ENCODE measurements around the gene CLEC9A. TPM values are rescaled to one million over a fixed set of nuclear protein-coding genes. Genes with fewer than 3 reads are reported as not detected.

CLEC9A gene
- total RNA-seq, 1 experiment from 2014 or later: not detected

- DNase-seq (ENCODE audit: low spot score): no peak
These were observed 36.8 kb downstream of the CLEC9A start for GRCh38 chr12:10067264-10067663.

GRCh38 chr12:10067942-10068341, 37.5 kb downstream of the CLEC9A start:
- no peak for DNase-seq (ENCODE audit: low spot score)

DNA sequence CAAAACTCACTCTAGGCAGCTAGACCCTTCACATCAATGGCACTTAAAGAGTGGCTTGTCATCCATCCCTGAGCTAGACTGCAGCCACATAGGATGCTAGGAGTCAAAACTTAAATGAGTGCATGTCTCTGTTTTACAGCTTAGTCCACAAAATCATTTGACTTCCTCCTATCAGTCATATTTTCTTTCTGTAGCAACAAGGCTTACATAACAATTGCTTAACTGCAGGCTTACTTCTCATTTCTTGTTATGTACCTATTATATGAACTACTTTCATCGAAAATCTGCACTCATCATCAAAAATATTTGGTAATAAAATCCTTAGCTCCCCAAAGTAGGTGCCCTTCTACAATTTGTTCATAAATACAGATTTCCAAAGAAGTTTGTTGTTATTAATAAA, 38.2 kb downstream of the CLEC9A start:
- no peak for DNase-seq (ENCODE audit: low spot score)

DNA sequence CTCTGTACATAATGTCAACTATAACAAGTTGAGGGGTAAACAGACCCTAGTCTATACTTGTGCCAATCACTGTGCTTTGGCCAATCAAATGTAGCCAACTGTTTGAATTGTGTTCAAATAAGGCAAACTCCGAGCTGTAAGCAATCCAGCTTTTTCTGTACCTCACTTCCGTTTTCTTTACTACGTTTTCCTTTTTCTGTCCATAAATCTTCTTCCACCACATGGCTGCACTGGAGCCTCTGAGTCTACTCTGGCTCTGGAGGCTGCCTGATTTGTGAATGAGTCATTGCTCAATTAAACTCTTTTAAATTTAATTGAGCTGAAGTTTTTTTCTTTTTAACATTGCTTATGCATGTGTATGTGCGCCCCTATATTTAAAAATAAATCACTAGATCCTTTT, 38.6 kb downstream of the CLEC9A start:
- DNase-seq (ENCODE audit: low spot score): no peak

DNA sequence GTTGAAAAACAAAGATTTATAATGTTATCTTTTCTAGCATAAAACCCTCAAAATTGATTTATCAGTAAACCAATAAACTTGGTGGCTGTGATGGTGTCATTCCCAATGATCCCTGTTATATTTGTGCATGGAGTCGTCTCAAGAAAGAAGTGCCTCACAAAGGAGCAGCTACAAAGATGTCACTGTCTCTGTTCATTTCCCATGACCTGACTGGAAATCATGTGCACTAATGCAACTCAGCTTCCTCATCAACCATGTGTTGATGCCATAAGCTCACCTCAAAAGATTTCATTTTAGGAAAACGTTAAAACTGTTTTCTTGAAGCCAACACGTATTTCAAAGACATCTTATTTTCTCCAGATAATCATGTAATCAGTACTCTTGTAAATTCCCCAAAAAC, 39.5 kb downstream of the CLEC9A start:
- DNase-seq (ENCODE audit: low spot score): no peak

DNA sequence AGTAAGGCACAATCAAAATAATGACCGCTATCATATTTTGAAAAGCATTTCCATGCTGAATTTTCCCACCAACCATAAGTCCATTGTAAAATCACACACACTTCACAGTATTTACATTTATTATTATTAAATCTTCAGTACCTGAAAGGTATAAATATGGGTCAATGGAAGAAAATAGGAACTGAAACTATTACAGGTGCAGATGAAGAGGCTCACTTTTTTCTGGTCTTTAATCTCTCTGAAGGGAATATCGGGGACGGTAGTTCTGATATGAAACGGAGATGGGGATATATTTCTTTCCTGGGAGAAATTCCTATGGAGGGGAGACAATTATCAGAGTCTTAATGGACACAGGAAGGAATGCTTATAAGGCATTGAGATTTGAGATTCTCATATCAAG, 39.9 kb downstream of the CLEC9A start:
- no peak for DNase-seq (ENCODE audit: low spot score)

- DNase-seq (ENCODE audit: low spot score): no peak
These were observed 41.6 kb downstream of the CLEC9A start for GRCh38 chr12:10072131-10072530.

DNA sequence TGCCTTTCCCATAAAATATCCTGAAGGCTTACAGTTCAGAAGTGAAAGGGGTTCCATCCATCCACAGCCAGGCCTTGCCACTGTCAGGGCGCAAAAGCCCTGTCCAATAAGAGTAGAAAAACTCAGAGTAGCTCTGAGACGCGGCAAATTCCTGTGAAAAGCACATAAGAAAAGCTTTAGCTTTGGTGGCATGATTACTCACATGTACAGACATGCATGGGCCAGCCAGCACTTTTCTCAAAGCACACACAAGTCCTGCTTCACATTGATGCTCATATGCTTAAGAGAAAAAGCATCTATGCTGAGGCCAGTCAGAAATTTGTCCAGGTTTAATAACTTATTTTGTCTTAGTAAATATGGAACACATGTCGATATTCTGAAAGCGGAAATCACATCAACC, 42.8 kb downstream of the CLEC9A start:
- no peak for DNase-seq (ENCODE audit: low spot score)

DNA sequence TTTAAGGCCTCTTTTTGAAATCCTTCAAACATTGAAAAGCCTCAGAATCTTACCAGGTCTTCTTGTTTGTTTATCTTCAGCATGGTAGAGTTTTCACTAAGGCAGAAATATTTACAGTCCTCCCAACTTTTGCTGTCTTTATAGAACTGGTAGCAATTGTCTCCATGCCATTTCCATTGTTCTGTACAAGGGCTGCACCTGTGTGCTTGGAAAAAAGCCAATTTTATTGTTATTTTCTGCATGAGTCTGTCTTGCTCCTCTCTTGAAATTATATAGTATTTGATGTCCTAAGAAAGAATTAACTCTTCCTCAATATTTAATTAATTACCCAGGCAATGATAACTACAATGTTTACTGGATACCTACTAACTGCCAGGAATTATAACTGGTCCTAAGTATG, 45.0 kb downstream of the CLEC9A start:
- no peak for DNase-seq (ENCODE audit: low spot score)

DNA sequence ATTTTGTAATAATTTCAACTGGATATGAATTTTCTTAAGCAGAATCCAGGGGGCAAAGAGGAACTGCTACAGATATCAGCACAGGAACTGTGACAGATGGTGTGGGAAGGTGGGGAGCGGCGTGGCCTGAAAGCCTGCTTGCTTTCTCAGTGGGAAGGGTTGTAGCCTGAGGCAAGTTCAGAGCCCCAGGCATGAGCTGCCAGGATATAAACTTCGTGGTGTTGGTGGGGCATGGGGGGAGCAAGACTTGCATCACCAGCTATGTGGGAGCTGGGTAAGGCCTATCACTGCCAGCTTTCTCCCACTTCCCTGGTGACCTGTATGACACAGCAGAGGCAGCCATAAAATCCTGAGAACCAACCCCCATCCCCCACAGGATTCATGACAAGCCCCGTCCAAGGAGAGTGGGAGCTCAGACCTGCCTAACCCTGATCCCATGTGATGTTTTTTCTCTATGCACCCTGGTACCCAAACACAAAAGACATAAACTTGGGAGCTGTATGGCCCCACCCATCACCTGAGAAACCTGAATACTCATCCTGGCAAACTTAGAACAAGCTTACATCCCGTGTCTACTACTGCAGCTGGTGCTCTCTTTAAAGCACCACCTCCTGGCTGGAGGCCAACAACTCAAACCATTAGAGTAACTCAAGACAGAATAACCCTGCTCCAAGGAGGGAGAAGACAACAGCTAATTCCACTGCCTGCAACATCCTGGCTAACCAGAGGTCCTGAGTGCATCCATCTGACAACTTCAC, 51.8 kb downstream of the CLEC9A start:
- DNase-seq (ENCODE audit: low spot score): no peak

DNA sequence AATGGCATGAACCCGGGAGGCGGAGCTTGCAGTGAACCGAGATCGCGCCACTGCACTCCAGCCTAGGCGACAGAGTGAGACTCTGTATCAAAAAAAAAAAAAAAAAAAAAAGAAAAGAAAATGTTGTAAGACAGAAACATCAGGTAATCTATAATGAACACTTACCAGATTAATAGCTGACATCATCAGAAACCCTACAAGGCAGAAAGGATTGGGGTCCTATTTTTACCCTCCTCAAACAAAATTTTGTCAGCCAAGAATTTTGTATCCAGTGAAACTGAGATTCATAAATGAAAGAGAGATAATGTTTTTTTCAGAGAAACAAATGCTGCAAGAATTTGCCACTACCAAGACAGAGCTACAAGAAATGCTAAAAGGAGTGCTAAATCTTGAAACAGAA, 54.3 kb downstream of the CLEC9A start:
- DNase-seq (ENCODE audit: low spot score): no peak

DNA sequence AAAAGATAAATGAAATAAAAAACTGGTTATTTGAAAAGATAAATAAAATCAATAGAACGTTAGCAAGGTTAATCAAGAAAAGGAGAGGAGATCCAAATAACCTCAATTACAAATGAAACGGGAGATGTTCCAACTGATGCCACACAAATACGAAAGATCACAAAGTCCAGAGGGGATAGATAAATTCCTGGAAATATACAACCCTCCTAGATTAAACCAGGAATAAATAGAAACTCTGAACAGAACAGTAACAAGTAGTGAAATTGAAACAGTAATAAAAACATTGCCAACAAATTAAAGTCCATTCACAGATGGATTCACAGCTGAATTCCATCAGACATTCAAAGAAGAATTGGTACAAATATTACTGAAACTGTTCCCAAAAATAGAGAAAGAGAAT, 55.9 kb downstream of the CLEC9A start:
- DNase-seq (ENCODE audit: low spot score): no peak

- DNase-seq (ENCODE audit: low spot score): no peak
These were observed 57.5 kb downstream of the CLEC9A start for GRCh38 chr12:10088031-10088430.

GRCh38 chr12:10088955-10089900, 58.7 kb downstream of the CLEC9A start:
- DNase-seq (ENCODE audit: low spot score): no peak

GRCh38 chr12:10094646-10095395, 64.3 kb downstream of the CLEC9A start:
- no peak for DNase-seq (ENCODE audit: low spot score)

DNA sequence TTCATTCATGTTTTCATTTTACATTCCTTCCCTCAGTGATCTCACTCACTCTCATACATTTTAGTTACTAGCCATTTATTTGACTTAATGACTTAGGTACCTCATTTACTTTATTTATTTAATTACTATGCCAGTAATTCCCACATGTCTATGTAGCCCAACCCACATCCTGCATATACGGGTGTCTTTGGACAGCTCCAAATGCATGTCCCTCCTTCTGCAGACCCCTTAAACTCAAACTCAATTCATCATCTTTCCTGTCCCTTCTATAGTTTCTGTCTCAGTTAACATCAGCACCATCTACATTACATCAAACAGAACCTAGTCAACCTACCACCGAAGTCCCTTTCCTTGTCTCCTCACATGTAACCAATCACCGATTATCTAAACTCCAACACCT, 65.5 kb downstream of the CLEC9A start:
- DNase-seq (ENCODE audit: low spot score): no peak

- DNase-seq (ENCODE audit: low spot score): no peak
These were observed 67.0 kb downstream of the CLEC9A start for GRCh38 chr12:10097521-10097920.

DNA sequence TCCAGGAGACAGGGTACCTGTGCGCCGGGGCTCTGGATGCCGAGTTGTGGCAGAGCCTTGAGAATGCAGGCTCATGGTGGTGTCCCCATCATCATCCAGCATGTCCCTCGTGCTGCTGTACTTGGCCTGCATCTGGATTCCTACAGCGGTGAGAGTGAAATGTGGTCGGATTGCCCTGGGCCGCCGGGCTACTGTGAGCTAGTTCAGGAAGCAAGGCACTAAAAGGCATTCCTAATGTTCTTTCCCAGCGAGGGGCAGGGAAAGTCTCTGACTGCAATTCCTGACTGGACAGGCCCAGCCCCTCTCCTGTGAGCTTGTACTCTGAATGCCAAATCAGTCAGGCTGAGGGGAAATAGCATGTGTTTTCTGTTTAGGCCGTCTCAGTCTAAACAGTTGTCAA, 68.3 kb downstream of the CLEC9A start, which contains the start of gene CLEC1A:
CLEC1A (minus strand) TSS at position 195 of the 400 bp plus-strand sequence; CDS start at position 132, 63 bp downstream.
- DNase-seq (ENCODE audit: low spot score): no peak

DNA sequence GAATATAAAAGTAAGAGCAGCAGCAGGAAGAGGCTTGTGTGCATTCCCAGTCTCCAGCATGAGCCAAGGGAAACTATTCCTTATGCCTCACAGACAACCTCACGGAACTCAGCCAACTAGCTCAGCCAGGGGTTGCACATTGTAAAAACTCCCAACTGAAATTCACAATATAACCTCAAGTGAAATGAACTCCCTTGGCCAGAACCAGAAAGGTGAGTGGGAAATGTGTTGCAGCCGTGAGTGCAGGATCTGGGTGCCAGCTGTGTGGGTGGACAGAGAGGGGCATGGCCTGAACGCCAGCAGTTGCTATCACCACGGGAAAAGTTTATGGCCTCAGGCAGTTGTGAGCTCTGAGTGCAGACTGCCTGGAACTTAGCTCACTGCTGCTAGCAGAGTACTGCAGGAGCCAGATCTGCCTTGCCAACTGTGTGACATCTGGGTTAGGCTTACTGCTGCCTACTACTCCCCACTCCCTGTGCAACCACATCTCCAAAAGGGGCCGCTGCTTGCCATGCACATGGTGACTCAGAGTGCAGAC, 70.6 kb downstream of the CLEC9A start:
- no peak for DNase-seq (ENCODE audit: low spot score)

- DNase-seq (ENCODE audit: low spot score): no peak
These were observed 71.3 kb downstream of the CLEC9A start for GRCh38 chr12:10101648-10102220.

GRCh38 chr12:10102322-10102721, 71.8 kb downstream of the CLEC9A start:
- DNase-seq (ENCODE audit: low spot score): no peak

Data from HT-29 (cell line).